Stimulated activated naive CD8-positive, alpha-beta T cell treated with anti-CD3 and anti-CD28 coated beads, Interleukin-15, Interleukin-2, amounts not matched to agents 100 U/mL and 50 U/mL, for 24 hours (primary cell): ENCODE results near the gene KPNA3.
"Not testable (repeated sequence)": the region's sequence is repeated elsewhere in the genome, so short reads cannot be mapped to it uniquely, and the experiment has no call there.

Experiments used
- ATAC-seq: fragments of 150-1000 bp; cut with Tn5 transposase; one replicate; pipeline ENCODE4 v1.10.0; 2021
- DNase-seq: peaks from one replicate; pipeline ENCODE4 v3.0.0; 2021

KPNA3 gene

GRCh38 chr13:49807681-49808080 lies 15.2 kb upstream of the KPNA3 start:
- DNase-seq: no peak
- ATAC-seq: no peak

- ATAC-seq: no peak
- DNase-seq: no peak
Observed at GRCh38 chr13:49806126-49806536, 13.6 kb upstream of the KPNA3 start.

- not testable (repeated sequence) for DNase-seq, ATAC-seq
Observed at GRCh38 chr13:49803047-49803446, 10.6 kb upstream of the KPNA3 start.

GRCh38 chr13:49802426-49802825 lies 9.9 kb upstream of the KPNA3 start:
- DNase-seq: no peak

GRCh38 chr13:49791711-49792549 lies 552 bp downstream of the KPNA3 start:
- peak; percentile 61 for DNase-seq
- ATAC-seq: peak; percentile 9

More at GRCh38 chr13:49802426-49802825, 9.9 kb upstream of the KPNA3 start:
- ATAC-seq: no peak

- ATAC-seq (no peak), DNase-seq (peak; percentile 9)
Observed at GRCh38 chr13:49791315-49791710, 1.2 kb downstream of the KPNA3 start.

- DNase-seq: no peak
- ATAC-seq: no peak
Observed at GRCh38 chr13:49789968-49790367, 2.5 kb downstream of the KPNA3 start.

GRCh38 chr13:49786401-49787008 lies 6.0 kb downstream of the KPNA3 start:
- ATAC-seq (no peak), DNase-seq (no peak)

- ATAC-seq (no peak), DNase-seq (no peak)
Observed at GRCh38 chr13:49784886-49785570, 7.5 kb downstream of the KPNA3 start.

GRCh38 chr13:49783865-49784264 lies 8.6 kb downstream of the KPNA3 start:
- ATAC-seq (no peak), DNase-seq (no peak)

- ATAC-seq (no peak), DNase-seq (no peak)
Observed at GRCh38 chr13:49782784-49783183, 9.7 kb downstream of the KPNA3 start.

- DNase-seq: no peak
- ATAC-seq: no peak
Observed at GRCh38 chr13:49781806-49782205, 10.7 kb downstream of the KPNA3 start.

GRCh38 chr13:49779721-49780120 lies 12.8 kb downstream of the KPNA3 start:
- ATAC-seq: no peak

GRCh38 chr13:49777746-49778614 lies 14.5 kb downstream of the KPNA3 start:
- DNase-seq (no peak), ATAC-seq (no peak)

More at GRCh38 chr13:49779721-49780120, 12.8 kb downstream of the KPNA3 start:
- DNase-seq: no peak

GRCh38 chr13:49776871-49777270 lies 15.6 kb downstream of the KPNA3 start:
- no peak for ATAC-seq
- DNase-seq: no peak

- no peak for ATAC-seq
- no peak for DNase-seq
Observed at GRCh38 chr13:49774376-49775005, 18.0 kb downstream of the KPNA3 start.

GRCh38 chr13:49772828-49773227 lies 19.7 kb downstream of the KPNA3 start:
- ATAC-seq: no peak

GRCh38 chr13:49761811-49762210 lies 30.7 kb downstream of the KPNA3 start:
- not testable (repeated sequence) for ATAC-seq, DNase-seq

More at GRCh38 chr13:49772828-49773227, 19.7 kb downstream of the KPNA3 start:
- DNase-seq: no peak

GRCh38 chr13:49760558-49760957 lies 31.9 kb downstream of the KPNA3 start:
- ATAC-seq: peak; percentile 84

GRCh38 chr13:49759503-49759902 lies 33.0 kb downstream of the KPNA3 start:
- ATAC-seq (no peak), DNase-seq (no peak)

More at GRCh38 chr13:49760558-49760957, 31.9 kb downstream of the KPNA3 start:
- DNase-seq: peak; percentile 29

GRCh38 chr13:49756263-49756662 lies 36.2 kb downstream of the KPNA3 start:
- no peak for ATAC-seq
- no peak for DNase-seq
